Activated CD4-positive, alpha-beta memory T cell treated with anti-CD3 and anti-CD28 coated beads for 36 hours (primary cell): ENCODE measurements around the gene ATP13A3. TPM values are rescaled to one million over a fixed set of nuclear protein-coding genes. Genes with fewer than 3 reads are reported as not detected.

Experiments used
- CTCF ChIA-PET: fragments of 350-600 bp; sonication (Branson Sonifier 250); formaldehyde crosslinking; loops from one replicate; lab custom pipeline; 2021; ENCODE audit warnings: antibody characterized with exemption, inconsistent platforms; lab: Charles Lee
- POLR2A ChIA-PET: fragments of 350-600 bp; sonication (Branson Sonifier 250); formaldehyde crosslinking; loops from one replicate; lab custom pipeline; 2021; ENCODE audit warnings: antibody characterized with exemption; lab: Charles Lee
- DNase-seq: peaks from one replicate; pipeline ENCODE4 v3.0.0-alpha.2; 2020
- H3K27ac Mint-ChIP-seq: one replicate; pipeline ENCODE4 v1.8.0; 2021; ENCODE audit warnings: mixed read lengths
- H3K27me3 Mint-ChIP-seq: one replicate; pipeline ENCODE4 v1.8.0; 2021; ENCODE audit warnings: mixed read lengths
- H3K36me3 Mint-ChIP-seq: one replicate; pipeline ENCODE4 v1.8.0; 2021; ENCODE audit warnings: mixed read lengths
- H3K4me1 Mint-ChIP-seq: one replicate; pipeline ENCODE4 v1.8.0; 2021; ENCODE audit warnings: low read depth, mixed read lengths
- H3K4me3 Mint-ChIP-seq: one replicate; pipeline ENCODE4 v1.8.0; 2021; ENCODE audit warnings: mild to moderate bottlenecking, mixed read lengths
- H3K9me3 Mint-ChIP-seq: one replicate; pipeline ENCODE4 v1.8.0; 2021; ENCODE audit warnings: mixed read lengths
- intact Hi-C: fragments of 100-400 bp; cut with micrococcal nuclease; formaldehyde crosslinking; loops from one replicate; pipeline ENCODE4 v1.15.1; 2023
- total RNA-seq, 2 experiments: library from RNA; stranded (reverse); gene quantifications; one replicate each; pipeline ENCODE4 v1.2.3, GENCODE V29; 2021

ATP13A3 gene
- total RNA-seq, 2 experiments from 2014 or later: 136 to 145 TPM

GRCh38 chr3:194399874-194400411 lies 86.9 kb downstream of the ATP13A3 start:
- ChIA-PET POLR2A (no interaction called here), CTCF (interaction anchor here (6.2 kb wide), 1 partner anchor 66 kb away, joined by 47 read pairs; no protein-coding TSS in a partner anchor)
- H3K36me3 Mint-ChIP-seq: peaks cover 2% of the 10 kb centered on the region
- no peak for DNase-seq
- peaks cover 29% of the 10 kb centered on the region for H3K27me3 Mint-ChIP-seq
- peaks cover 51% of the 10 kb centered on the region for H3K4me1 Mint-ChIP-seq
- H3K9me3 Mint-ChIP-seq: no peaks in the 10 kb centered on the region
- H3K4me3 Mint-ChIP-seq: no peak overlapping the region
- intact Hi-C loops: no loop called here
- H3K27ac Mint-ChIP-seq: no peak overlapping the region

GRCh38 chr3:194399166-194399565 lies 87.6 kb downstream of the ATP13A3 start, which contains the start of gene GP5:
Gene GP5 (minus strand): TSS chr3:194399266. CDS start chr3:194398282, 984 bp downstream.
- DNase-seq: no peak
- no peaks in the 10 kb centered on the region for H3K36me3 Mint-ChIP-seq
- peak within 1 kb of the TSS; percentile 6 for H3K27ac Mint-ChIP-seq
- H3K9me3 Mint-ChIP-seq: no peaks in the 10 kb centered on the region
- ChIA-PET POLR2A (no interaction called here), CTCF (interaction anchor here (1.0 to 6.2 kb wide), 3 partner anchors 9 to 65 kb away, joined by 3 to 47 read pairs (median 30); no protein-coding TSS in a partner anchor)
- intact Hi-C loops: no loop called here
- H3K4me3 Mint-ChIP-seq: peak within 1 kb of the TSS; percentile 61
- peaks cover 51% of the 10 kb centered on the region for H3K4me1 Mint-ChIP-seq
- peaks cover 29% of the 10 kb centered on the region for H3K27me3 Mint-ChIP-seq

GRCh38 chr3:194397757-194398312 lies 89.0 kb downstream of the ATP13A3 start:
- Mint-ChIP-seq H3K4me3 (peak overlapping the region; percentile 61), H3K36me3 (no peaks in the 10 kb centered on the region), H3K27me3 (peaks cover 29% of the 10 kb centered on the region), H3K27ac (no peak overlapping the region), H3K4me1 (peaks cover 51% of the 10 kb centered on the region), H3K9me3 (no peaks in the 10 kb centered on the region)
- CTCF ChIA-PET: interaction anchor here (0.7 to 6.2 kb wide), 7 partner anchors 8 to 82 kb away, joined by 3 to 47 read pairs (median 4); no protein-coding TSS in a partner anchor
- POLR2A ChIA-PET: interaction anchor here (1.4 kb wide), 1 partner anchor 63 kb away, joined by 3 read pairs; no protein-coding TSS in a partner anchor
- intact Hi-C loops: loop anchor here (2.0 kb wide), 1 partner anchor 261 kb away; the partner anchor contains the start of gene HES1
- DNase-seq: peak; percentile 43

- ChIA-PET POLR2A (interaction anchor here (0.6 to 1.4 kb wide), 2 partner anchors 63 to 859 kb away, joined by 3 read pairs; no protein-coding TSS in a partner anchor), CTCF (interaction anchor here (0.7 to 6.2 kb wide), 9 partner anchors 9 to 617 kb away, joined by 3 to 47 read pairs (median 3); no protein-coding TSS in a partner anchor)
- intact Hi-C loops: loop anchor here (2.0 kb wide), 1 partner anchor 260 kb away; the partner anchor contains the start of gene HES1
- no peaks in the 10 kb centered on the region for H3K36me3 Mint-ChIP-seq
- H3K4me3 Mint-ChIP-seq: peak overlapping the region; percentile 61
- no peaks in the 10 kb centered on the region for H3K9me3 Mint-ChIP-seq
- H3K27ac Mint-ChIP-seq: no peak overlapping the region
- H3K4me1 Mint-ChIP-seq: peaks cover 51% of the 10 kb centered on the region
- peak; percentile 53 for DNase-seq
- H3K27me3 Mint-ChIP-seq: peaks cover 32% of the 10 kb centered on the region
These were observed 89.7 kb downstream of the ATP13A3 start for GRCh38 chr3:194396859-194397756.

GRCh38 chr3:194396539-194396858 lies 90.3 kb downstream of the ATP13A3 start:
- Mint-ChIP-seq H3K9me3 (no peaks in the 10 kb centered on the region), H3K27me3 (peaks cover 32% of the 10 kb centered on the region), H3K36me3 (no peaks in the 10 kb centered on the region), H3K27ac (no peak overlapping the region), H3K4me3 (peak overlapping the region; percentile 44), H3K4me1 (peaks cover 51% of the 10 kb centered on the region)
- no peak for DNase-seq
- intact Hi-C loops: loop anchor here (2.0 kb wide), 1 partner anchor 260 kb away; the partner anchor contains the start of gene HES1
- POLR2A ChIA-PET: interaction anchor here (0.6 kb wide), 1 partner anchor 860 kb away, joined by 3 read pairs; no protein-coding TSS in a partner anchor
- CTCF ChIA-PET: interaction anchor here (0.9 to 6.2 kb wide), 5 partner anchors 9 to 616 kb away, joined by 3 to 47 read pairs (median 10); no protein-coding TSS in a partner anchor

- ChIA-PET CTCF (interaction anchor here (0.9 to 6.2 kb wide), 6 partner anchors 8 to 616 kb away, joined by 3 to 47 read pairs (median 8); no protein-coding TSS in a partner anchor), POLR2A (interaction anchor here (0.6 kb wide), 2 partner anchors 279 to 861 kb away, joined by 3 read pairs; no protein-coding TSS in a partner anchor)
- peak; percentile 74 for DNase-seq
- Mint-ChIP-seq H3K4me3 (peak overlapping the region; percentile 44), H3K36me3 (no peaks in the 10 kb centered on the region), H3K9me3 (peaks cover 2% of the 10 kb centered on the region), H3K27me3 (peaks cover 33% of the 10 kb centered on the region), H3K4me1 (peaks cover 51% of the 10 kb centered on the region), H3K27ac (peak overlapping the region; percentile 49)
- intact Hi-C loops: loop anchor here (1.0 to 2.0 kb wide), 3 partner anchors 189 to 259 kb away; partner anchors contain the start of genes HES1 and TMEM44
These were observed 90.8 kb downstream of the ATP13A3 start for GRCh38 chr3:194395778-194396538.

- H3K4me3 Mint-ChIP-seq: no peak overlapping the region
- DNase-seq: peak; percentile 15
- H3K27me3 Mint-ChIP-seq: peaks cover 36% of the 10 kb centered on the region
- peaks cover 51% of the 10 kb centered on the region for H3K4me1 Mint-ChIP-seq
- intact Hi-C loops: loop anchor here (1.0 to 2.0 kb wide), 2 partner anchors 190 to 238 kb away; partner anchors contain the start of gene TMEM44
- H3K36me3 Mint-ChIP-seq: no peaks in the 10 kb centered on the region
- ChIA-PET POLR2A (interaction anchor here (0.6 kb wide), 1 partner anchor 280 kb away, joined by 3 read pairs; no protein-coding TSS in a partner anchor), CTCF (interaction anchor here (1.9 to 6.2 kb wide), 3 partner anchors 9 to 61 kb away, joined by 5 to 47 read pairs (median 30); no protein-coding TSS in a partner anchor)
- peak overlapping the region; percentile 49 for H3K27ac Mint-ChIP-seq
- H3K9me3 Mint-ChIP-seq: peaks cover 7% of the 10 kb centered on the region
These were observed 91.6 kb downstream of the ATP13A3 start for GRCh38 chr3:194395212-194395611.

GRCh38 chr3:194392576-194392975 lies 94.2 kb downstream of the ATP13A3 start:
- POLR2A ChIA-PET: no interaction called here
- intact Hi-C loops: no loop called here
- peaks cover 30% of the 10 kb centered on the region for H3K4me1 Mint-ChIP-seq
- H3K27me3 Mint-ChIP-seq: peaks cover 23% of the 10 kb centered on the region
- CTCF ChIA-PET: interaction anchor here (0.7 to 1.1 kb wide), 3 partner anchors 10 to 49 kb away, joined by 3 read pairs; no protein-coding TSS in a partner anchor
- H3K4me3 Mint-ChIP-seq: no peak overlapping the region
- H3K9me3 Mint-ChIP-seq: peaks cover 7% of the 10 kb centered on the region
- DNase-seq: no peak
- H3K36me3 Mint-ChIP-seq: peaks cover 2% of the 10 kb centered on the region
- no peak overlapping the region for H3K27ac Mint-ChIP-seq

- H3K9me3 Mint-ChIP-seq: peaks cover 7% of the 10 kb centered on the region
- POLR2A ChIA-PET: no interaction called here
- intact Hi-C loops: no loop called here
- H3K4me1 Mint-ChIP-seq: peaks cover 15% of the 10 kb centered on the region
- H3K36me3 Mint-ChIP-seq: peaks cover 2% of the 10 kb centered on the region
- no peak overlapping the region for H3K4me3 Mint-ChIP-seq
- DNase-seq: no peak
- H3K27me3 Mint-ChIP-seq: peaks cover 13% of the 10 kb centered on the region
- CTCF ChIA-PET: interaction anchor here (1.3 kb wide), 1 partner anchor 46 kb away, joined by 6 read pairs; no protein-coding TSS in a partner anchor
- H3K27ac Mint-ChIP-seq: no peak overlapping the region
These were observed 96.0 kb downstream of the ATP13A3 start for GRCh38 chr3:194390835-194391234.

GRCh38 chr3:194389269-194389668 lies 97.5 kb downstream of the ATP13A3 start:
- H3K27ac Mint-ChIP-seq: no peak overlapping the region
- ChIA-PET CTCF (interaction anchor here (0.9 to 1.3 kb wide), 2 partner anchors 10 to 44 kb away, joined by 3 to 6 read pairs; partner anchors contain the start of gene GP5), POLR2A (no interaction called here)
- peaks cover 7% of the 10 kb centered on the region for H3K9me3 Mint-ChIP-seq
- no peak for DNase-seq
- intact Hi-C loops: no loop called here
- peaks cover 9% of the 10 kb centered on the region for H3K27me3 Mint-ChIP-seq
- peaks cover 2% of the 10 kb centered on the region for H3K36me3 Mint-ChIP-seq
- H3K4me3 Mint-ChIP-seq: no peak overlapping the region
- no peaks in the 10 kb centered on the region for H3K4me1 Mint-ChIP-seq
